Lung microvascular endothelial cell (primary cell): ENCODE measurements around the gene UAP1. TPM values are rescaled to one million over a fixed set of nuclear protein-coding genes. Genes with fewer than 3 reads are reported as not detected.

ENCODE experiments used
- total RNA-seq: library from RNA; depleted of rRNA; stranded (reverse); fragments of >200 nt; gene quantifications from 2 replicates; pipeline ENCODE4 v1.2.1, GENCODE V29; 2014

Gene UAP1
- total RNA-seq, 1 donor from 2014 or later: 37.9 TPM

Other genes starting within 250 kb of the UAP1 start
- gene SPATA46, start 184.9 kb upstream of the UAP1 start, total RNA-seq: not detected in 2 replicates
- under 0.01 TPM in 2 replicates for gene C1orf226, start 180.0 kb upstream of the UAP1 start, total RNA-seq
- 0.22 TPM in 1 of 2 replicates, not detected in the other for gene SH2D1B, start 149.6 kb upstream of the UAP1 start, total RNA-seq
- 39.4 and 49.8 TPM in 2 replicates for gene UHMK1, start 63.9 kb upstream of the UAP1 start, total RNA-seq
- gene DDR2, start 70.7 kb downstream of the UAP1 start, total RNA-seq: 3.4 and 9.2 TPM in 2 replicates
- 19.2 and 19.4 TPM in 2 replicates for gene HSD17B7, start 229.0 kb downstream of the UAP1 start, total RNA-seq